K562 (cell line): ENCODE data around the gene ARSD. TPM values are rescaled to one million over a fixed set of nuclear protein-coding genes. Genes with fewer than 3 reads are reported as not detected.

Source experiments
- DPF2 ChIP-seq: fragments of 450-650 bp; IDR thresholded peaks from 2 replicates; pipeline ENCODE4 v1.6.1; 2016
- ELF4 ChIP-seq: fragments of 450-650 bp; formaldehyde crosslinking; IDR thresholded peaks from 2 replicates; pipeline ENCODE4 v1.4.0; 2022; ENCODE audit warnings: missing genetic modification characterization
- GTF2A2 ChIP-seq: IDR thresholded peaks from 2 replicates; pipeline ENCODE4 v1.6.1; 2016; ENCODE audit warnings: mild to moderate bottlenecking, missing genetic modification characterization, missing compliant biosample characterization
- HNRNPK ChIP-seq: fragments of 200-400 bp; formaldehyde crosslinking; IDR thresholded peaks from one replicate; pipeline ENCODE4 v1.6.1; 2018; ENCODE audit warnings: mild to moderate bottlenecking, low read depth, low read length; ENCODE audit not compliant: poor library complexity, severe bottlenecking
- MEF2A ChIP-seq: IDR thresholded peaks from 2 replicates; pipeline ENCODE4 v1.6.1; 2011; ENCODE audit warnings: low read depth, mild to moderate bottlenecking, low read length, moderate library complexity; ENCODE audit not compliant: control insufficient read depth
- POLR2B ChIP-seq: fragments of 450-650 bp; IDR thresholded peaks from 2 replicates; pipeline ENCODE4 v1.6.1; 2018; ENCODE audit warnings: low read depth; ENCODE audit not compliant: partially characterized antibody
- RFX1 ChIP-seq: fragments of 450-650 bp; IDR thresholded peaks from 2 replicates; pipeline ENCODE4 v1.6.1; 2016; ENCODE audit warnings: mild to moderate bottlenecking, moderate library complexity
- RNF2 ChIP-seq: sonication (generic); IDR thresholded peaks from 2 replicates; pipeline ENCODE4 v1.6.1; 2016
- SETDB1 ChIP-seq: IDR thresholded peaks from one replicate; pipeline ENCODE4 v1.6.1; 2012; ENCODE audit warnings: low read length, control low read depth, inconsistent platforms
- TEAD1 ChIP-seq, 2 experiments: fragments of 450-650 bp in 1 of 2; sonication (generic) in 1 of 2; formaldehyde crosslinking; IDR thresholded peaks; 2 replicates each; pipeline versions ENCODE4 v1.4.0 to v1.8.0; 2020 to 2022; ENCODE audit warnings: mild to moderate bottlenecking in 2 of 2, missing genetic modification reagents in 1 of 2
- ZBTB17 ChIP-seq: fragments of 450-650 bp; formaldehyde crosslinking; IDR thresholded peaks from 2 replicates; pipeline ENCODE4 v1.4.0; 2020; ENCODE audit warnings: mild to moderate bottlenecking
- ZFP30 ChIP-seq: fragments of 250-450 bp; sonication (Bioruptor Pico); IDR thresholded peaks from 2 replicates; pipeline ENCODE4 v1.8.0; 2022; ENCODE audit warnings: moderate library complexity, mild to moderate bottlenecking, inconsistent platforms, borderline replicate concordance
- ZNF57 ChIP-seq: fragments of 450-650 bp; formaldehyde crosslinking; IDR thresholded peaks from 2 replicates; pipeline ENCODE4 v1.4.0; 2020; ENCODE audit warnings: mild to moderate bottlenecking, moderate library complexity
- ZNF707 ChIP-seq: fragments of 250-450 bp; sonication (Bioruptor Pico); conservative IDR thresholded peaks from 2 replicates; pipeline ENCODE4 v1.8.0; 2022; ENCODE audit warnings: inconsistent platforms, mild to moderate bottlenecking, moderate library complexity
- polyA plus RNA-seq, 8 experiments: library from polyadenylated mRNA; depleted of rRNA in 4 of 8; stranded (reverse) in 5 of 8; unstranded in 3 of 8; fragments of >200 nt; fragmentation: Nextera tagmentation in 2 of 8; fragmentation: Illumina TruSeq in 1 of 8; extraction: Ambion mirVana in 2 of 8; extraction: Trizol in 1 of 8; gene quantifications; 2 replicates each; pipeline versions ENCODE4 v1.2.1 to v1.2.3, GENCODE V29; 2011 to 2014; ENCODE audit warnings: inconsistent platforms in 1 of 8, missing spikeins in 1 of 8
- total RNA-seq, 7 experiments: library from RNA; depleted of rRNA in 6 of 7; stranded (reverse); fragments of >200 nt in 6 of 7; fragmentation: Illumina TruSeq in 2 of 7; extraction: Trizol in 2 of 7; gene quantifications; 2 replicates each; pipeline versions ENCODE4 v1.2.1 to v1.2.3, GENCODE V29; 2011 to 2021; ENCODE audit warnings: low replicate concordance in 1 of 7
- TF ChIP-seq, protein P1 (sequence below): fragments of 250-450 bp; sonication (Bioruptor Pico); IDR thresholded peaks from 2 replicates; pipeline ENCODE4 v1.8.0; 2022; ENCODE audit warnings: moderate library complexity, mild to moderate bottlenecking, inconsistent platforms
- TF ChIP-seq, protein P2 (sequence below): fragments of 450-650 bp; IDR thresholded peaks from 2 replicates; pipeline ENCODE4 v1.7.1; 2018; ENCODE audit warnings: mild to moderate bottlenecking, low read depth; ENCODE audit not compliant: partially characterized antibody
- TF ChIP-seq, protein P3 (sequence below): fragments of 250-450 bp; sonication (Bioruptor Pico); IDR thresholded peaks from 2 replicates; pipeline ENCODE4 v1.5.0; 2020; ENCODE audit warnings: mild to moderate bottlenecking, borderline replicate concordance
- TF ChIP-seq, protein P4 (sequence below), 3 experiments: fragments of 200-800 bp in 1 of 3; fragments of 250-450 bp in 1 of 3; fragments of 450-650 bp in 1 of 3; sonication (Bioruptor Pico) in 1 of 3; sonication (Bioruptor generic) in 1 of 3; formaldehyde crosslinking in 1 of 3; IDR thresholded peaks; 2 replicates each; pipeline versions ENCODE4 v1.6.1 to v1.8.0; 2016 to 2022; ENCODE audit warnings: mild to moderate bottlenecking in 2 of 3, missing genetic modification characterization in 2 of 3, missing compliant biosample characterization in 1 of 3, moderate library complexity in 1 of 3

ARSD gene
- total and polyA plus RNA-seq, 9 of the 15 experiments (the other 6 are each of a cell fraction or from before 2014, with no cell fraction given) = 0.05 to 0.23 (median 0.09) TPM; not detected in 1

DNA sequence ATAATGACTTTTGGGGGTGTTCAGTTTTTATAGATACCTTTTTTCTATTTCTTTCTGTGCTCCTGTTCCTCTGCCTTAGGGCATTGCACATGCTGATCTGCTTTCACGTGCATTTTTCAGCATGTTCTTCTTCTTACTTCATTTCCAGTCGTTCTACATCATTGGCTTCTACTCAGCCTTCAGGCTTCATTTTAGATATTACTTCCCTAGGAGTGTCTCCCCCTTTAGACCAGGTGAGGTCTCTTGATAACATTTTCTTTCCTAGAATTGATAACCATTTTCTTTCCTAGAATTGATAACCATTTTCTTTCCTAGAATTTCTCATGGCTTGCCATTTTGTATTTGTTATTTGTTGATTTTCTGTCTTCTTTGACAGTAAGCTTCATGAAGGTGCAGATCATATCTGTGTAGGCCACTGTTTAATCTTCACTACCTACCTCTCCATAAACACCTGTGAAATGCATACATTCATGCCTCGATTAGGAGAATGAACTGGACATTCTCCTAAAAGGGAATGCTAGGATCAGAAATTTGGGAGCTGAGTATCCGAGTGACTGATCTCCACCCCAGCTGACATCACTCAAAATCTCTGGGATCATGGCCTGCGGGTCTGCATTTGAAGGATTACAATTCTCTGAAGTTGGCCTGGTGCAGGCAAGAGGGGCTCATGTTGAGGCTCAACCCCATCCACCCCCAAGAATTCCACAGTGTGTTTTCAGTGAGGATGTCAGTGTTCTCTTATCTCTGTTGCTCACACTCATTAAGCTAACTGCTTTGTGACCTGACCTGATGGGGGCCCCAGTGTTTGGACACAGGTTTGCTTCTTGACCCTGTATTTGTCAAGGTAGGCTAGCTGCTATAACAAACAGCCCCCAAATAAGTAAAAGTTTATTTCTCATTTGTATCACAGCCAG is 54.7 kb downstream of the ARSD start (continued):
- TF ChIP-seq, protein P1, sequence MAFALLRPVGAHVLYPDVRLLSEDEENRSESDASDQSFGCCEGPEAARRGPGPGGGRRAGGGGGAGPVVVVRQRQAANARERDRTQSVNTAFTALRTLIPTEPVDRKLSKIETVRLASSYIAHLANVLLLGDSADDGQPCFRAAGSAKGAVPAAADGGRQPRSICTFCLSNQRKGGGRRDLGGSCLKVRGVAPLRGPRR (CRISPR knock-in tag) = no peak
- no peak for TF ChIP-seq POLR2B
- TF ChIP-seq, protein P2, sequence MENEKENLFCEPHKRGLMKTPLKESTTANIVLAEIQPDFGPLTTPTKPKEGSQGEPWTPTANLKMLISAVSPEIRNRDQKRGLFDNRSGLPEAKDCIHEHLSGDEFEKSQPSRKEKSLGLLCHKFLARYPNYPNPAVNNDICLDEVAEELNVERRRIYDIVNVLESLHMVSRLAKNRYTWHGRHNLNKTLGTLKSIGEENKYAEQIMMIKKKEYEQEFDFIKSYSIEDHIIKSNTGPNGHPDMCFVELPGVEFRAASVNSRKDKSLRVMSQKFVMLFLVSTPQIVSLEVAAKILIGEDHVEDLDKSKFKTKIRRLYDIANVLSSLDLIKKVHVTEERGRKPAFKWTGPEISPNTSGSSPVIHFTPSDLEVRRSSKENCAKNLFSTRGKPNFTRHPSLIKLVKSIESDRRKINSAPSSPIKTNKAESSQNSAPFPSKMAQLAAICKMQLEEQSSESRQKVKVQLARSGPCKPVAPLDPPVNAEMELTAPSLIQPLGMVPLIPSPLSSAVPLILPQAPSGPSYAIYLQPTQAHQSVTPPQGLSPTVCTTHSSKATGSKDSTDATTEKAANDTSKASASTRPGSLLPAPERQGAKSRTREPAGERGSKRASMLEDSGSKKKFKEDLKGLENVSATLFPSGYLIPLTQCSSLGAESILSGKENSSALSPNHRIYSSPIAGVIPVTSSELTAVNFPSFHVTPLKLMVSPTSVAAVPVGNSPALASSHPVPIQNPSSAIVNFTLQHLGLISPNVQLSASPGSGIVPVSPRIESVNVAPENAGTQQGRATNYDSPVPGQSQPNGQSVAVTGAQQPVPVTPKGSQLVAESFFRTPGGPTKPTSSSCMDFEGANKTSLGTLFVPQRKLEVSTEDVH = no peak
- TF ChIP-seq HNRNPK = no peak
- no peak for TF ChIP-seq TEAD1 (CRISPR knock-in tag; IDR thresholded peaks at IDR 0.05)
- peak; percentile 61 for TF ChIP-seq DPF2
- no peak for TF ChIP-seq ZBTB17 (CRISPR knock-in tag)
- no peak for TF ChIP-seq ELF4 (CRISPR knock-in tag)
- TF ChIP-seq GTF2A2 (tag) = no peak
- no peak for TF ChIP-seq ZNF57 (CRISPR knock-in tag)
- no peak for TF ChIP-seq ZNF707
- no peak for TF ChIP-seq RNF2
- no peak for TF ChIP-seq ZFP30 (CRISPR knock-in tag)
- TF ChIP-seq SETDB1 = no peak
- TF ChIP-seq RFX1 = no peak
- no peak for TF ChIP-seq MEF2A
- TF ChIP-seq, protein P3, sequence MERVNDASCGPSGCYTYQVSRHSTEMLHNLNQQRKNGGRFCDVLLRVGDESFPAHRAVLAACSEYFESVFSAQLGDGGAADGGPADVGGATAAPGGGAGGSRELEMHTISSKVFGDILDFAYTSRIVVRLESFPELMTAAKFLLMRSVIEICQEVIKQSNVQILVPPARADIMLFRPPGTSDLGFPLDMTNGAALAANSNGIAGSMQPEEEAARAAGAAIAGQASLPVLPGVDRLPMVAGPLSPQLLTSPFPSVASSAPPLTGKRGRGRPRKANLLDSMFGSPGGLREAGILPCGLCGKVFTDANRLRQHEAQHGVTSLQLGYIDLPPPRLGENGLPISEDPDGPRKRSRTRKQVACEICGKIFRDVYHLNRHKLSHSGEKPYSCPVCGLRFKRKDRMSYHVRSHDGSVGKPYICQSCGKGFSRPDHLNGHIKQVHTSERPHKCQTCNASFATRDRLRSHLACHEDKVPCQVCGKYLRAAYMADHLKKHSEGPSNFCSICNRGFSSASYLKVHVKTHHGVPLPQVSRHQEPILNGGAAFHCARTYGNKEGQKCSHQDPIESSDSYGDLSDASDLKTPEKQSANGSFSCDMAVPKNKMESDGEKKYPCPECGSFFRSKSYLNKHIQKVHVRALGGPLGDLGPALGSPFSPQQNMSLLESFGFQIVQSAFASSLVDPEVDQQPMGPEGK (CRISPR knock-in tag) = no peak
- TF ChIP-seq, protein P4, sequence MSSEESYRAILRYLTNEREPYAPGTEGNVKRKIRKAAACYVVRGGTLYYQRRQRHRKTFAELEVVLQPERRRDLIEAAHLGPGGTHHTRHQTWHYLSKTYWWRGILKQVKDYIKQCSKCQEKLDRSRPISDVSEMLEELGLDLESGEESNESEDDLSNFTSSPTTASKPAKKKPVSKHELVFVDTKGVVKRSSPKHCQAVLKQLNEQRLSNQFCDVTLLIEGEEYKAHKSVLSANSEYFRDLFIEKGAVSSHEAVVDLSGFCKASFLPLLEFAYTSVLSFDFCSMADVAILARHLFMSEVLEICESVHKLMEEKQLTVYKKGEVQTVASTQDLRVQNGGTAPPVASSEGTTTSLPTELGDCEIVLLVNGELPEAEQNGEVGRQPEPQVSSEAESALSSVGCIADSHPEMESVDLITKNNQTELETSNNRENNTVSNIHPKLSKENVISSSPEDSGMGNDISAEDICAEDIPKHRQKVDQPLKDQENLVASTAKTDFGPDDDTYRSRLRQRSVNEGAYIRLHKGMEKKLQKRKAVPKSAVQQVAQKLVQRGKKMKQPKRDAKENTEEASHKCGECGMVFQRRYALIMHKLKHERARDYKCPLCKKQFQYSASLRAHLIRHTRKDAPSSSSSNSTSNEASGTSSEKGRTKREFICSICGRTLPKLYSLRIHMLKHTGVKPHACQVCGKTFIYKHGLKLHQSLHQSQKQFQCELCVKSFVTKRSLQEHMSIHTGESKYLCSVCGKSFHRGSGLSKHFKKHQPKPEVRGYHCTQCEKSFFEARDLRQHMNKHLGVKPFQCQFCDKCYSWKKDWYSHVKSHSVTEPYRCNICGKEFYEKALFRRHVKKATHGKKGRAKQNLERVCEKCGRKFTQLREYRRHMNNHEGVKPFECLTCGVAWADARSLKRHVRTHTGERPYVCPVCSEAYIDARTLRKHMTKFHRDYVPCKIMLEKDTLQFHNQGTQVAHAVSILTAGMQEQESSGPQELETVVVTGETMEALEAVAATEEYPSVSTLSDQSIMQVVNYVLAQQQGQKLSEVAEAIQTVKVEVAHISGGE (CRISPR knock-in tag; IDR thresholded peaks at IDR 0.05) = no peak
